SK-N-MC (cell line): ENCODE data around the gene TDRD1.
"Not testable (repeated sequence)": the region's sequence is repeated elsewhere in the genome, so short reads cannot be mapped to it uniquely, and the experiment has no call there.

Source experiments
- EZH2 ChIP-seq: fragments of 200-600 bp; sonication (generic); IDR thresholded peaks from one replicate; pipeline ENCODE4 v1.6.1; 2017; ENCODE audit warnings: antibody characterized with exemption
- POLR2AphosphoS5 ChIP-seq: IDR thresholded peaks from 2 replicates; pipeline ENCODE4 v1.6.1; 2012; ENCODE audit warnings: mild to moderate bottlenecking, low read depth, low read length, borderline replicate concordance

- not testable (repeated sequence) for TF ChIP-seq EZH2, POLR2AphosphoS5
These were observed 38.3 kb upstream of the TDRD1 start for GRCh38 chr10:114140827-114141226.
